Measurements from ENCODE around the gene CD9.

GRCh38 chr12:6203601-6204000 lies 3.4 kb downstream of the CD9 start:
- TF ChIP-seq CTCF (IDR thresholded peaks at IDR 0.05; ENCODE audit: low read length) = no peak
- TF ChIP-seq EZH2 (IDR thresholded peaks at IDR 0.05; ENCODE audit: borderline replicate concordance, low read length) = no peak

Data from OCI-LY1 (cell line).